GM12801 (cell line): ENCODE measurements around the gene GGACT.

Experiments used
- CTCF ChIP-seq: IDR thresholded peaks from one replicate; pipeline ENCODE4 v1.5.1; 2011; ENCODE audit warnings: control low read depth; ENCODE audit not compliant: insufficient read length; ENCODE audit errors: extremely low read depth

GGACT gene

GRCh38 chr13:100533588-100534041 lies 55.0 kb downstream of the GGACT start:
- TF ChIP-seq CTCF = no peak

- TF ChIP-seq CTCF = no peak
Observed at GRCh38 chr13:100532836-100533435, 55.7 kb downstream of the GGACT start.

GRCh38 chr13:100532090-100532766 lies 56.4 kb downstream of the GGACT start:
- no peak for TF ChIP-seq CTCF

GRCh38 chr13:100530671-100531213 lies 57.8 kb downstream of the GGACT start:
- no peak for TF ChIP-seq CTCF

GRCh38 chr13:100529666-100530377 lies 58.8 kb downstream of the GGACT start:
- no peak for TF ChIP-seq CTCF

GRCh38 chr13:100528820-100529219 lies 59.8 kb downstream of the GGACT start:
- TF ChIP-seq CTCF = no peak

GRCh38 chr13:100528353-100528752 lies 60.2 kb downstream of the GGACT start:
- TF ChIP-seq CTCF = no peak
